ENCODE results near the gene RBM19.
A peak's percentile ranks its signal among the peaks of the same experiment; 100 is the strongest.

Gene RBM19

DNA sequence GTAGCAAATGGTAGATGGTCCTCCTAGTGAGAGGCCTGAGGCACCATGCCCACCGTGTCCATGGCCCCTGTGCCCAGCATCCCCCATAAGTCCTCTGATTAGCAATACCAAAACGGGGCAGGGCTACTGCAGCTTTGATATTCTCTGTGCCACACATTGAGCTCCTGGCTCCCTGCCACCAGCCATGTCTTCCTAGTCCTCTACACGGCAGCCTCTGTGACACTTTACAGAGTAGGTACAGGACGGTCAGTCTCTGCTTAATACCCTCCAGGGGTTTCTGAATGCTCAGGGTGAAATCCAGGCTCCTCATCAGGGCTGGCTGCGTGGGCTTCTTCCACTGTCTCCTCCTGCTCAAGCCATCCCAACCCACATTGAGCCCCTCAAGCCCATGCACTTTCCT lies 8.0 kb downstream of the RBM19 start:
- ChIA-PET POLR2A (ENCODE audit: low non-redundant PET) (no interaction called here), CTCF (no interaction called here)
- DNase-seq (ENCODE audit: low spot score): no peak
- H3K27ac ChIP-seq: no peak overlapping the region
- TF ChIP-seq, protein P1, sequence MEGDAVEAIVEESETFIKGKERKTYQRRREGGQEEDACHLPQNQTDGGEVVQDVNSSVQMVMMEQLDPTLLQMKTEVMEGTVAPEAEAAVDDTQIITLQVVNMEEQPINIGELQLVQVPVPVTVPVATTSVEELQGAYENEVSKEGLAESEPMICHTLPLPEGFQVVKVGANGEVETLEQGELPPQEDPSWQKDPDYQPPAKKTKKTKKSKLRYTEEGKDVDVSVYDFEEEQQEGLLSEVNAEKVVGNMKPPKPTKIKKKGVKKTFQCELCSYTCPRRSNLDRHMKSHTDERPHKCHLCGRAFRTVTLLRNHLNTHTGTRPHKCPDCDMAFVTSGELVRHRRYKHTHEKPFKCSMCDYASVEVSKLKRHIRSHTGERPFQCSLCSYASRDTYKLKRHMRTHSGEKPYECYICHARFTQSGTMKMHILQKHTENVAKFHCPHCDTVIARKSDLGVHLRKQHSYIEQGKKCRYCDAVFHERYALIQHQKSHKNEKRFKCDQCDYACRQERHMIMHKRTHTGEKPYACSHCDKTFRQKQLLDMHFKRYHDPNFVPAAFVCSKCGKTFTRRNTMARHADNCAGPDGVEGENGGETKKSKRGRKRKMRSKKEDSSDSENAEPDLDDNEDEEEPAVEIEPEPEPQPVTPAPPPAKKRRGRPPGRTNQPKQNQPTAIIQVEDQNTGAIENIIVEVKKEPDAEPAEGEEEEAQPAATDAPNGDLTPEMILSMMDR (conservative IDR thresholded peaks at IDR 0.05; ENCODE audit: low read depth): no peak

DNA sequence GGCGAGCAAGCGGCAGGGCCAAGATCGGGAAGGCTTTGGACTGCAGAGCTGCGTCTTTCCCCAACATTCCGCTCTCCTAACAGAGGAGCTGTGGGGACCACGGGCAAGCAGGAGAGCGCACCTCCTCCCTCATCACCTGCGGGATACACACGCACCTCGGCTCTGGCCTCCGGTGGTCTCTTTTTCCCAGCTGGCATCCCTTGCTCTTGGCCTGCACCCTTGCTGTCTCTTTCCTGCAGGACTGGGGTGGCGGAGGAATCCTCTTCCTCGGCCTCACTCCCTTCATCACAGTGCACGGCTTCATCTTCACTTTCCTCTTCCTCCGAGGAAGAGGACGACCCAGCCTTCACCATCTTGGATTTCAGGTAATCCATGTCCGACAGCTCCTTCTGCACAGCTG lies 8.5 kb downstream of the RBM19 start:
- CTCF ChIA-PET: interaction anchor here (0.7 kb wide), 1 partner anchor 8 kb away, joined by 3 read pairs; no protein-coding TSS in a partner anchor
- TF ChIP-seq, protein P1 (conservative IDR thresholded peaks at IDR 0.05; ENCODE audit: low read depth): no peak
- POLR2A ChIA-PET (ENCODE audit: low non-redundant PET): no interaction called here
- H3K27ac ChIP-seq: no peak overlapping the region
- DNase-seq (ENCODE audit: low spot score): no peak

GRCh38 chr12:113955109-113955970 lies 10.8 kb downstream of the RBM19 start:
- CTCF ChIA-PET: interaction anchor here (0.5 to 3.0 kb wide), 9 partner anchors 10 to 1949 kb away, joined by 3 to 11 read pairs (median 3); partner anchors contain the start of gene RBM19
- POLR2A ChIA-PET (ENCODE audit: low non-redundant PET): no interaction called here
- peak; percentile 39 for DNase-seq (ENCODE audit: low spot score)
- TF ChIP-seq, protein P1 (conservative IDR thresholded peaks at IDR 0.05; ENCODE audit: low read depth): peak; percentile 32
- peak overlapping the region; percentile 42 for H3K27ac ChIP-seq

DNA sequence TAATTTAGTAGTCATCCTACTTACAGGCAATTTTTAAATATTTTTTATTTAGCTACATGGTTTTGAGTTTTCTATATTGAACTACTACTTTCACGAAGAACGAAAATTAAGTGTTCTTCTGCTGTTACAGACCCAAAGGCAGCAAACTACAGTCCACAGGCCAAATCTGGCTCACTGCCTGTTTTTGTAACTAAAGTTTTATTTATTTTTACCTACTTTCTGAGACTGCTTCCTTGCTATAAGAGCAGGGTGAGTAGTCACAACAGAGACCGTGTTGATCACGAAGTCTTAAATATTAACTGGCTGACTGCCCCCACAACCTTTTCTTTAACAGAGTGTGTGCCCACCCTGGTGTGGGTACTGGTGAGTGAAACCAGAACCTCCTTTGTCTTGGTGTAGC lies 11.6 kb downstream of the RBM19 start:
- no peak for DNase-seq (ENCODE audit: low spot score)
- POLR2A ChIA-PET (ENCODE audit: low non-redundant PET): no interaction called here
- H3K27ac ChIP-seq: no peak overlapping the region
- TF ChIP-seq, protein P1 (conservative IDR thresholded peaks at IDR 0.05; ENCODE audit: low read depth): no peak
- CTCF ChIA-PET: interaction anchor here (0.5 to 3.0 kb wide), 7 partner anchors 9 to 1950 kb away, joined by 3 to 11 read pairs (median 3); partner anchors contain the start of gene RBM19

DNA sequence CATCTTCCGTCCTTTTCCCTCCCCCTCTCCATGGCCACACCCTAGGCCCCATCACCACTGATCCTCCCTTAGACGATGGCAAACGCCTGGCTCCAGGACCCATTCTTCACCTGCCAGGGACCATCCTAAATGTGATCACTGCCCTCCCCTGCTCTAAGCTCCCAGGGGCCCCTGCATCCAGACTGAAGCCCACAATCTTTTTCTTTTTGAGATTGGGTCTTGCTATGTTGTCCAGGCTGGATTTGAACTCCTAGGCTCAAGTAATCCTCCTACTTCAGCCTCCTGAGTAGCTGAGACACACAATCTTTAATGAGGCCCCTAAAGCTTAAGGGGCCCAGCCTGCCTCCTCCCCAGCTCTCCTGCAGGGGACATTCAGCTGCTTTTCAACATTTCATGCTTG lies 15.3 kb downstream of the RBM19 start:
- DNase-seq (ENCODE audit: low spot score): no peak
- TF ChIP-seq, protein P1 (conservative IDR thresholded peaks at IDR 0.05; ENCODE audit: low read depth): no peak
- ChIA-PET CTCF (interaction anchor here (0.7 to 1.0 kb wide), 2 partner anchors 15 to 702 kb away, joined by 3 read pairs; partner anchors contain the start of gene RBM19), POLR2A (ENCODE audit: low non-redundant PET) (no interaction called here)
- no peak overlapping the region for H3K27ac ChIP-seq

DNA sequence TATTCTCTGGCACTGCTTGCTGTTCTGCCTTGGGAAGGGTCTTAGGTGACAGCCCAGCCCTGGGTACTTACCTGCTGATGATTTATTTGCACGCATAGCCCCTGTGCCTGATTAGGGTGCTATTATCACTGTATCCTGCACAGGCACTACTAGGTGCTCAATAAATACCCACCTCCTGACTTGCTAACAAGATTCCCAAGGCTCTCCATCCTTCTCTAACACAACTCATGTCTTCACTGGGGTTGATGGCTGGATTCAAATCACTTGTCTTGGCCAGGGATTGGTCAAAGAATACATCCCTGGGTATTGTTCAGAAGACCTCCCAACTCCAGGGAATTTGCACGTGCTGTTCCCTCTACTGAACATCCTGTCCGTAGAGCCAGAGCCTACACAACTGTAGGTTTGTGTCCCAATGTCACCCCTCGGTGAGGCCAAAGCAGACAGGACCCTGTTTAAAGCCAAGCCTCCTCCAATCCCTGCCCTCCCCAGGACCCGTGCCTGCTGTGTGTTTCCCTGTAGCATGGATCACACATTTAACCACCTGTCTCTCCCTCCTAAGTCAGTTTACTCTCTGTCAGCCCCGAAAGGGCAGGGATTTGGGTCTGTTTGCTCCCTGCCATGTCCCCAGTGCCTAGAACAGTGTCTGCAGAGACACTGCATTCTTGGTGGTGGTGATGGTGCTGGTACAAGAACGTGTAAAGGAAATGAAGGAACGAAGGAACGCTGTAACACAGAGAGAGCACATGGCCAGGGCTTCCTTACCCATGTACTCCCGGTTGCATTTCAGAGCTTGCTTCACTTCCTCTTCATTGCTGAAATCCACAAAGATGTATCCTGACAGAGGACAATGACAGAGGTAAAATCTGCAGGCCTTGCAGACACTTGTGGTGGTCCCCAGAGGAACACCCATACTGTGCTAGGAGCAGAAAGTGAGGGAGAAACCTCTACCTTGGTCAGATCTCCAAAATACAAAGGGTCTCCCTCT lies 16.5 kb downstream of the RBM19 start:
- POLR2A ChIA-PET (ENCODE audit: low non-redundant PET): no interaction called here
- CTCF ChIA-PET: no interaction called here
- no peak for DNase-seq (ENCODE audit: low spot score)
- TF ChIP-seq, protein P1 (conservative IDR thresholded peaks at IDR 0.05; ENCODE audit: low read depth): no peak
- no peak overlapping the region for H3K27ac ChIP-seq
